Fibroblast of peridontal ligament (primary cell): ENCODE data around the gene SLC25A43.
"Not testable (repeated sequence)": the region's sequence is repeated elsewhere in the genome, so short reads cannot be mapped to it uniquely, and the experiment has no call there.

ENCODE experiments used
- DNase-seq: peaks from one replicate; pipeline ENCODE4 v3.0.0-alpha.2; 2010; ENCODE audit errors: extremely low read depth

Gene SLC25A43

GRCh38 chrX:119407681-119408080, 8.5 kb downstream of the SLC25A43 start:
- DNase-seq = no peak

GRCh38 chrX:119410027-119410819, 11.1 kb downstream of the SLC25A43 start:
- DNase-seq = peak; percentile 91

GRCh38 chrX:119410854-119411253, 11.7 kb downstream of the SLC25A43 start:
- DNase-seq = no peak

GRCh38 chrX:119411959-119412358, 12.8 kb downstream of the SLC25A43 start:
- no peak for DNase-seq

GRCh38 chrX:119417376-119417775, 18.2 kb downstream of the SLC25A43 start:
- DNase-seq = no peak

GRCh38 chrX:119417842-119418241, 18.7 kb downstream of the SLC25A43 start:
- no peak for DNase-seq

- no peak for DNase-seq
Observed at GRCh38 chrX:119419146-119419545, 20.0 kb downstream of the SLC25A43 start.

- no peak for DNase-seq
Observed at GRCh38 chrX:119419898-119420297, 20.8 kb downstream of the SLC25A43 start.

- no peak for DNase-seq
Observed at GRCh38 chrX:119421016-119421705, 22.0 kb downstream of the SLC25A43 start.

- DNase-seq = no peak
Observed at GRCh38 chrX:119423631-119424030, 24.5 kb downstream of the SLC25A43 start.

- no peak for DNase-seq
Observed at GRCh38 chrX:119424999-119425398, 25.9 kb downstream of the SLC25A43 start.

GRCh38 chrX:119427024-119427794, 28.1 kb downstream of the SLC25A43 start:
- DNase-seq = no peak

- DNase-seq = no peak
Observed at GRCh38 chrX:119427795-119428185, 28.7 kb downstream of the SLC25A43 start.

- DNase-seq = no peak
Observed at GRCh38 chrX:119429471-119429870, 30.3 kb downstream of the SLC25A43 start.

GRCh38 chrX:119441295-119441694, 42.2 kb downstream of the SLC25A43 start:
- DNase-seq = not testable (repeated sequence)

GRCh38 chrX:119442286-119442685, 43.1 kb downstream of the SLC25A43 start:
- DNase-seq = no peak

GRCh38 chrX:119453202-119453601, 54.1 kb downstream of the SLC25A43 start:
- no peak for DNase-seq

GRCh38 chrX:119455264-119455663, 56.1 kb downstream of the SLC25A43 start:
- peak; percentile 14 for DNase-seq

GRCh38 chrX:119459181-119459580, 60.0 kb downstream of the SLC25A43 start:
- peak; percentile 10 for DNase-seq

GRCh38 chrX:119465555-119465954, 66.4 kb downstream of the SLC25A43 start:
- DNase-seq = no peak

GRCh38 chrX:119466970-119467369, 67.8 kb downstream of the SLC25A43 start:
- no peak for DNase-seq

- no peak for DNase-seq
Observed at GRCh38 chrX:119467433-119467832, 68.3 kb downstream of the SLC25A43 start.
